ENCODE measurements around the gene NUP155. TPM values are rescaled to one million over a fixed set of nuclear protein-coding genes. Genes with fewer than 3 reads are reported as not detected.
"Not testable (repeated sequence)": the region's sequence is repeated elsewhere in the genome, so short reads cannot be mapped to it uniquely, and the experiment has no call there.

The NUP155 gene
- total RNA-seq, 1 donor from 2014 or later: 25.0 TPM

- Mint-ChIP-seq H3K4me1 (ENCODE audit: unreplicated experiment) (no peaks in the 10 kb centered on the region), H3K4me3 (ENCODE audit: unreplicated experiment) (no peak overlapping the region), H3K36me3 (ENCODE audit: unreplicated experiment) (peaks cover 12% of the 10 kb centered on the region), H3K27ac (ENCODE audit: unreplicated experiment) (no peak overlapping the region), H3K27me3 (ENCODE audit: unreplicated experiment) (no peaks in the 10 kb centered on the region), H3K9me3 (ENCODE audit: unreplicated experiment) (no peaks in the 10 kb centered on the region)
- no peak for TF ChIP-seq CTCF (IDR thresholded peaks at IDR 0.05)
- DNase-seq (ENCODE audit: extremely low spot score, unreplicated experiment): no peak
Observed at GRCh38 chr5:37355161-37355560, 15.7 kb downstream of the NUP155 start.

DNA sequence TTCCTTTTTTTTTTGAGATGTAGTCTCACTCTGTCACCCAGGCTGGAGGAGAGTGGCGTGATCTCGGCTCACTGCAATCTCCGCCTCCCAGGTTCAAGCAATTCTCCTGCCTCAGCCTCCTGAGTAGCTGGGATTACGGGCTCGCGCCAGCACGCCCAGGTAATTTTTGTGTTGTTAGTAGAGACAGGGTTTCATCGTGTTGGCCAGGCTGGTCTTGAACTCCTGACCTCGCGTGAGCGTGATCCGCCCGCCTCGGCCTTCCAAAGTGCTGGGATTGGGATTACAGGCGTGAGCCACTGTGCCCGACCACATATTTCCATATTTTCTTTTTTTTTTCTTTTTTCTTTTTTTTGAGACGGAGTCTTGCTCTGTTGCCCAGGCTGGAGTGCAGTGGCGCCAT, 28.2 kb downstream of the NUP155 start:
- H3K27me3 Mint-ChIP-seq (ENCODE audit: unreplicated experiment); H3K9me3 Mint-ChIP-seq (ENCODE audit: unreplicated experiment); H3K27ac Mint-ChIP-seq (ENCODE audit: unreplicated experiment); H3K4me3 Mint-ChIP-seq (ENCODE audit: unreplicated experiment); H3K4me1 Mint-ChIP-seq (ENCODE audit: unreplicated experiment); DNase-seq (ENCODE audit: extremely low spot score, unreplicated experiment): not testable (repeated sequence)
- H3K36me3 Mint-ChIP-seq (ENCODE audit: unreplicated experiment): peaks cover 30% of the 10 kb centered on the region

DNA sequence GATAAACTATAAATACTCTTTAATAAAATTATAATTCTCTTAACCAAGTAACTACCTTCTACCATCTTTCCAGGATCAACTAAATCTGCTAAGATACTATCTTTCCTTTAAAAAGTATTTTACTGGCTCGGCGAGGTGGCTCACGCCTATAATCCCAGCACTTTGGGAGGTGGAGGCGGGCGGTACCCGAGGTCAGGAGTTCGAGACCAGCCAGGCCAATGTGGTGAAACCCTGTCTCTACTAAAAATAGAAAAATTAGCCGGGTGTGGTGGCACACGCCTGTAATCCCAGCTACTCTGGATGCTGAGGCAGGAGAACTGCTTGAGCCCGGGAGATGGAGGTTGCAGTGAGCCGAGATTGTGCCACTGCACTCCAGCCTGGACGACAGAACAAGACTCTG, 36.2 kb downstream of the NUP155 start:
- not testable (repeated sequence) for H3K27me3 Mint-ChIP-seq (ENCODE audit: unreplicated experiment); H3K4me1 Mint-ChIP-seq (ENCODE audit: unreplicated experiment); DNase-seq (ENCODE audit: extremely low spot score, unreplicated experiment); H3K27ac Mint-ChIP-seq (ENCODE audit: unreplicated experiment); H3K4me3 Mint-ChIP-seq (ENCODE audit: unreplicated experiment); H3K9me3 Mint-ChIP-seq (ENCODE audit: unreplicated experiment)
- H3K36me3 Mint-ChIP-seq (ENCODE audit: unreplicated experiment): peaks cover 27% of the 10 kb centered on the region

DNA sequence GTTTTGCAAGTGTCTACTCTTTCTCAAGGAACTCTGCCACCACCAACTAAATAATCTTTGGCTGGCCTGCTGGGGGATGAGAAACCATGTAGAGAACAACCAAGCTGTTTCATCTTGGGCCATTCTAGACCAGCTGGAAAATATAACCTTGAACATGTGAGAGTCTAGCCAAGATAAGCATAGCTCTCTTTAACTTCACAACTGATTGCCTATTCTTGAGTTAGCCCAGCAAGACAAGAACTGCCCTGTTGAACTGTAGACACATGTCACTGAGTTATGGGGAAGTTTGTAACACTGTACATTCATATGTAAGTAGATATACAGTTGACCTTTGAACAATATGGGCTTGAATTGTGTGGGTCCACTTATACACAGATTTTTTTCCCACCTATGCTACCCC, 44.4 kb downstream of the NUP155 start:
- Mint-ChIP-seq H3K9me3 (ENCODE audit: unreplicated experiment) (no peaks in the 10 kb centered on the region), H3K4me3 (ENCODE audit: unreplicated experiment) (no peak overlapping the region), H3K27ac (ENCODE audit: unreplicated experiment) (no peak overlapping the region), H3K4me1 (ENCODE audit: unreplicated experiment) (no peaks in the 10 kb centered on the region), H3K27me3 (ENCODE audit: unreplicated experiment) (no peaks in the 10 kb centered on the region), H3K36me3 (ENCODE audit: unreplicated experiment) (peaks cover 40% of the 10 kb centered on the region)
- no peak for DNase-seq (ENCODE audit: extremely low spot score, unreplicated experiment)
- no peak for TF ChIP-seq CTCF (IDR thresholded peaks at IDR 0.05)

DNA sequence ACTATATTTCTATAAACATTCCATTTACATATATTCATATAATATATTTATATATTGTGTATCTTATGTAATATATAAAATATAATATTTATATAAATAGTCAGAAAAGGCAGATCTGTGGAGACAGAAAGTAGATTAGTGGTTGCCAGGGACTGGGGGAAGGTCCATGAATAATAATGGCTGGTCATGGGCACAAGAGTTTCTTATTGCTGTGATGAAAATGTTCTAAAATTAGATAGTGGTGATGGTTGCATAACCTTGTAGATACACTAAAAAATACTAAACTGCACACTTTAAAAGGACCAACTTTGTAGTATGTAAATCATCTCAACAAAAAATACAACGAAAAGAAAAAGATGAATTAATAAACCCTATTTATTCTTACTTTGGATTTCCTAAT, 47.3 kb downstream of the NUP155 start:
- H3K4me1 Mint-ChIP-seq (ENCODE audit: unreplicated experiment): no peaks in the 10 kb centered on the region
- no peak overlapping the region for H3K27ac Mint-ChIP-seq (ENCODE audit: unreplicated experiment)
- peaks cover 47% of the 10 kb centered on the region for H3K36me3 Mint-ChIP-seq (ENCODE audit: unreplicated experiment)
- H3K27me3 Mint-ChIP-seq (ENCODE audit: unreplicated experiment): no peaks in the 10 kb centered on the region
- H3K9me3 Mint-ChIP-seq (ENCODE audit: unreplicated experiment): no peaks in the 10 kb centered on the region
- DNase-seq (ENCODE audit: extremely low spot score, unreplicated experiment): no peak
- TF ChIP-seq CTCF (IDR thresholded peaks at IDR 0.05): no peak
- H3K4me3 Mint-ChIP-seq (ENCODE audit: unreplicated experiment): no peak overlapping the region

GRCh38 chr5:37319037-37319782, 51.7 kb downstream of the NUP155 start:
- Mint-ChIP-seq H3K4me3 (ENCODE audit: unreplicated experiment) (no peak overlapping the region), H3K27me3 (ENCODE audit: unreplicated experiment) (no peaks in the 10 kb centered on the region), H3K36me3 (ENCODE audit: unreplicated experiment) (peaks cover 33% of the 10 kb centered on the region), H3K4me1 (ENCODE audit: unreplicated experiment) (no peaks in the 10 kb centered on the region), H3K27ac (ENCODE audit: unreplicated experiment) (no peak overlapping the region), H3K9me3 (ENCODE audit: unreplicated experiment) (no peaks in the 10 kb centered on the region)
- no peak for DNase-seq (ENCODE audit: extremely low spot score, unreplicated experiment)
- no peak for TF ChIP-seq CTCF (IDR thresholded peaks at IDR 0.05)
